Fibroblast of lung (primary cell): ENCODE results near the gene RMND5A. TPM values are rescaled to one million over a fixed set of nuclear protein-coding genes. Genes with fewer than 3 reads are reported as not detected.

Experiments used
- DNase-seq, 2 donors: peaks; one replicate each; pipeline versions ENCODE4 v3.0.0 to v3.0.0-alpha.2; 2010; ENCODE audit warnings: low read depth in 2 of 2
- H2AFZ ChIP-seq: 2 replicates; pipeline ENCODE4 v1.5.1; 2012; ENCODE audit warnings: low read length, control low read depth, inconsistent platforms
- H3K27ac ChIP-seq: 2 replicates; pipeline ENCODE4 v1.5.1; 2011; ENCODE audit warnings: low read length, control low read depth; ENCODE audit not compliant: insufficient read depth
- H3K27me3 ChIP-seq: 2 replicates; pipeline ENCODE4 v1.5.1; 2011; ENCODE audit warnings: mild to moderate bottlenecking, low read length; ENCODE audit not compliant: control insufficient read depth, insufficient read depth
- H3K36me3 ChIP-seq: 2 replicates; pipeline ENCODE4 v1.5.1; 2011; ENCODE audit warnings: low read length; ENCODE audit not compliant: control insufficient read depth, insufficient read depth
- H3K4me1 ChIP-seq: 2 replicates; pipeline ENCODE4 v1.5.1; 2011; ENCODE audit warnings: low read length; ENCODE audit not compliant: control insufficient read depth, insufficient read depth; ENCODE audit errors: extremely low read depth
- H3K4me2 ChIP-seq: 2 replicates; pipeline ENCODE4 v1.5.1; 2011; ENCODE audit warnings: low read length, control low read depth; ENCODE audit not compliant: insufficient read depth; ENCODE audit errors: extremely low read depth
- H3K4me3 ChIP-seq, 4 experiments: fragments of 200-600 bp in 1 of 4; sonication (generic) in 1 of 4; replicated peaks in 1 of 4; 2 replicates each; pipeline ENCODE4 v1.5.1; 2011 to 2016; ENCODE audit warnings: low read length in 4 of 4, low read depth in 3 of 4, mild to moderate bottlenecking in 3 of 4, control low read depth in 2 of 4, inconsistent platforms in 1 of 4, mixed read lengths in 1 of 4; ENCODE audit not compliant: insufficient read depth in 1 of 4; ENCODE audit errors: control extremely low read depth in 1 of 4
- H3K79me2 ChIP-seq: 2 replicates; pipeline ENCODE4 v1.5.1; 2012; ENCODE audit warnings: mild to moderate bottlenecking, low read length, inconsistent platforms; ENCODE audit not compliant: control insufficient read depth, insufficient read depth
- H3K9ac ChIP-seq: 2 replicates; pipeline ENCODE4 v1.5.1; 2011; ENCODE audit warnings: mild to moderate bottlenecking, low read length, control low read depth; ENCODE audit not compliant: insufficient read depth
- H3K9me3 ChIP-seq: 2 replicates; pipeline ENCODE4 v1.5.1; 2012; ENCODE audit warnings: low read depth, low read length; ENCODE audit not compliant: control insufficient read depth, insufficient read depth
- H4K20me1 ChIP-seq: 2 replicates; pipeline ENCODE4 v1.5.1; 2011; ENCODE audit warnings: low read length; ENCODE audit not compliant: control insufficient read depth, insufficient read depth; ENCODE audit errors: extremely low read depth
- EZH2 ChIP-seq: IDR thresholded peaks from 2 replicates; pipeline ENCODE4 v1.5.1; 2012; ENCODE audit warnings: low read length, control low read depth, mild to moderate bottlenecking; ENCODE audit errors: missing control alignments
- polyA plus RNA-seq, 2 donors: library from polyadenylated mRNA; depleted of rRNA in 1 of 2; stranded (reverse) in 1 of 2; unstranded in 1 of 2; fragments of >200 nt; gene quantifications; 2 replicates each; pipeline ENCODE4 v1.2.1, GENCODE V29; 2011 to 2012; ENCODE audit warnings: missing spikeins in 1 of 2
- total RNA-seq: library from RNA; depleted of rRNA; stranded (reverse); fragments of >200 nt; gene quantifications from 2 replicates; pipeline ENCODE4 v1.2.1, GENCODE V29; 2014
- TF ChIP-seq, protein P1 (sequence below), 2 donors: IDR thresholded peaks in 1 of 2; conservative IDR thresholded peaks in 1 of 2; 1 replicate in 1 of 2; 2 replicates in 1 of 2; pipeline ENCODE4 v1.5.1; 2011 to 2012; ENCODE audit warnings: low read length in 2 of 2, control low read depth in 1 of 2, inconsistent platforms in 1 of 2, low read depth in 1 of 2, mild to moderate bottlenecking in 1 of 2

Gene RMND5A
- total and polyA plus RNA-seq, 2 donors (not counting 1 experiment from before 2014, with no cell fraction given): 7.5 to 17.3 TPM

DNA sequence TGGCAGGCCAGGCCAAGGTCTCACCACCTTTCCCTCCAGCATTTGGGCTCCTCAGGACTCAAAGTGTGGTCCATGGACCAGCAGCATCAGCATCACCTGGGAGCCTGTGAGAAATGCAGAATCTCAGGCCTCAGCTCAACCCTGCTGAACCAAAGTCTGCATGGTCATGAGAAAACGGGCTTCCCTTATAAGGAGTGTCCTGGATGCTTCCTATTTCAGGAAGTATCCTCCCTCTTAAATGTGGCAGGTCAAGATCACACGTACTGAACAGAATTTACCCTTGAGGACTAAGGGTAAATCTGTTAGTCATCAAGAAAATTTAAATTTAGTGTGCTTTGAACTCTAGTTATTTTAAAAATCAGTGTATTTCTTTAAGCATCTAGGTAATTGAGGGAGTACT lies 58.9 kb downstream of the RMND5A start:
- Histone ChIP-seq H3K79me2 (no peaks in the 10 kb centered on the region), H3K4me2 (no peak overlapping the region), H3K9ac (no peak overlapping the region), H3K27me3 (no peaks in the 10 kb centered on the region), H2AFZ (no peak overlapping the region), H4K20me1 (no peaks in the 10 kb centered on the region), H3K27ac (no peak overlapping the region), H3K9me3 (no peaks in the 10 kb centered on the region), H3K36me3 (no peaks in the 10 kb centered on the region), H3K4me3 (no peak overlapping the region), H3K4me1 (no peaks in the 10 kb centered on the region)
- DNase-seq: no peak
- TF ChIP-seq EZH2: no peak
- TF ChIP-seq, protein P1, sequence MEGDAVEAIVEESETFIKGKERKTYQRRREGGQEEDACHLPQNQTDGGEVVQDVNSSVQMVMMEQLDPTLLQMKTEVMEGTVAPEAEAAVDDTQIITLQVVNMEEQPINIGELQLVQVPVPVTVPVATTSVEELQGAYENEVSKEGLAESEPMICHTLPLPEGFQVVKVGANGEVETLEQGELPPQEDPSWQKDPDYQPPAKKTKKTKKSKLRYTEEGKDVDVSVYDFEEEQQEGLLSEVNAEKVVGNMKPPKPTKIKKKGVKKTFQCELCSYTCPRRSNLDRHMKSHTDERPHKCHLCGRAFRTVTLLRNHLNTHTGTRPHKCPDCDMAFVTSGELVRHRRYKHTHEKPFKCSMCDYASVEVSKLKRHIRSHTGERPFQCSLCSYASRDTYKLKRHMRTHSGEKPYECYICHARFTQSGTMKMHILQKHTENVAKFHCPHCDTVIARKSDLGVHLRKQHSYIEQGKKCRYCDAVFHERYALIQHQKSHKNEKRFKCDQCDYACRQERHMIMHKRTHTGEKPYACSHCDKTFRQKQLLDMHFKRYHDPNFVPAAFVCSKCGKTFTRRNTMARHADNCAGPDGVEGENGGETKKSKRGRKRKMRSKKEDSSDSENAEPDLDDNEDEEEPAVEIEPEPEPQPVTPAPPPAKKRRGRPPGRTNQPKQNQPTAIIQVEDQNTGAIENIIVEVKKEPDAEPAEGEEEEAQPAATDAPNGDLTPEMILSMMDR (conservative IDR thresholded peaks at IDR 0.05 in 1 of 2, IDR thresholded peaks at IDR 0.05 in 1 of 2; ENCODE audit: low read depth in 1 of 2, low read length in 2 of 2): no peak

DNA sequence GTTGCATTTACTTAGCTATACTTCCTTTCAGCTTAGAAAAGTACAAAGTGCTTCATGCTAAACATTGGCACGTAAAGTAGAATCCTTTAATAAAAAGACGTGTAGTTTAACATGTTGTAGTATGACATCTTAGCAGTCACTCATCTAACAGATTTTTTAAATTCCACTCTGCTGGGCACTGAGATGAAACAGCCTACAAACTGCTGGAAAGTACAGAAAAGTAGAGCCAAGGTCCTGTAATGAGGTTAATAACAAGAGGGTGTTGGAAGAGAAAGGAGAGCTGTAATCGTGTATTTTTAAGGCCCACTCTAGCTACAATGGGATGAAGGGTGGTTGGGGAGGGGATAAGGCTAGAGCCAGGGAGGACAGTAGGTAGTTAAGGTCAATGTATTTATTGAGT lies 59.9 kb downstream of the RMND5A start:
- Histone ChIP-seq H3K4me2 (no peak overlapping the region), H3K4me3 (no peak overlapping the region), H2AFZ (no peak overlapping the region), H3K9ac (no peak overlapping the region), H3K27ac (no peak overlapping the region), H3K27me3 (no peaks in the 10 kb centered on the region), H4K20me1 (no peaks in the 10 kb centered on the region), H3K9me3 (no peaks in the 10 kb centered on the region), H3K4me1 (no peaks in the 10 kb centered on the region), H3K79me2 (no peaks in the 10 kb centered on the region), H3K36me3 (no peaks in the 10 kb centered on the region)
- no peak for TF ChIP-seq EZH2
- TF ChIP-seq, protein P1 (conservative IDR thresholded peaks at IDR 0.05 in 1 of 2, IDR thresholded peaks at IDR 0.05 in 1 of 2; ENCODE audit: low read depth in 1 of 2, low read length in 2 of 2): no peak
- DNase-seq: no peak

DNA sequence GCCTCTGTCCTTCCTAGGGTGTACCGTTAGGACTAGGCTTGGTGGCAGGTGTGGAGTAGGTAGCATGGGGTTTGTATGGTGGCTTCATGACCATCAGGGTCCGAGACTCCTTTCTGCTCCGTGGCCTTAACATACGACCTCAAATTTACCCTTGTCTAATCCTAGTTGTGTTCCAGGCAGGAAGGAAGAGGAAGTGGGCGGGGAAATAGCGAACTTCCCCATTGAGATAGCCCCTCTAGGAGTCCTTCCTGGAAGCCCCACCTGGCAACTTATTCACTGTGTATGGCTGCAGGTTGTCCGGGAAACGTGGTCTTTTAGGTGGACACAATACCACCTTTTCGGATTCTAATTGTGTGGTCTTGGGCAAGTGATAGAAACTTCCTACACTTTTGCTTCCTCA lies 61.3 kb downstream of the RMND5A start:
- no peak overlapping the region for H3K4me3 ChIP-seq
- H3K4me2 ChIP-seq: no peak overlapping the region
- H2AFZ ChIP-seq: no peak overlapping the region
- no peaks in the 10 kb centered on the region for H3K27me3 ChIP-seq
- no peak overlapping the region for H3K27ac ChIP-seq
- TF ChIP-seq EZH2: no peak
- TF ChIP-seq, protein P1 (conservative IDR thresholded peaks at IDR 0.05 in 1 of 2, IDR thresholded peaks at IDR 0.05 in 1 of 2; ENCODE audit: low read depth in 1 of 2, low read length in 2 of 2): no peak
- no peaks in the 10 kb centered on the region for H3K9me3 ChIP-seq
- no peaks in the 10 kb centered on the region for H3K36me3 ChIP-seq
- no peaks in the 10 kb centered on the region for H4K20me1 ChIP-seq
- H3K4me1 ChIP-seq: no peaks in the 10 kb centered on the region
- no peak for DNase-seq
- H3K9ac ChIP-seq: no peak overlapping the region
- H3K79me2 ChIP-seq: no peaks in the 10 kb centered on the region
